ENCODE measurements around the gene CAPN14.

Gene CAPN14

GRCh38 chr2:31217465-31218200, at the start of gene CAPN14:
Gene CAPN14 (minus strand): TSS chr2:31217515. CDS start chr2:31205447, 12,068 bp downstream.
- no peak for DNase-seq (ENCODE audit: low read depth in 3 of 3)

GRCh38 chr2:31266804-31267203, 49.5 kb upstream of the CAPN14 start:
- no peak for DNase-seq (ENCODE audit: low read depth in 3 of 3)

GRCh38 chr2:31265234-31265633, 47.9 kb upstream of the CAPN14 start:
- DNase-seq (ENCODE audit: low read depth in 3 of 3): no peak

GRCh38 chr2:31263636-31264190, 46.4 kb upstream of the CAPN14 start:
- DNase-seq (ENCODE audit: low read depth in 3 of 3): no peak

GRCh38 chr2:31260870-31261269, 43.6 kb upstream of the CAPN14 start:
- DNase-seq (ENCODE audit: low read depth in 3 of 3): no peak

GRCh38 chr2:31259075-31259474, 41.8 kb upstream of the CAPN14 start:
- no peak for DNase-seq (ENCODE audit: low read depth in 3 of 3)

GRCh38 chr2:31258351-31258750, 41.0 kb upstream of the CAPN14 start:
- no peak for DNase-seq (ENCODE audit: low read depth in 3 of 3)

- DNase-seq (ENCODE audit: low read depth in 3 of 3): no peak
Observed at GRCh38 chr2:31256611-31257382, 39.5 kb upstream of the CAPN14 start.

GRCh38 chr2:31255911-31256571, 38.7 kb upstream of the CAPN14 start:
- no peak for DNase-seq (ENCODE audit: low read depth in 3 of 3)

- DNase-seq (ENCODE audit: low read depth in 3 of 3): no peak
Observed at GRCh38 chr2:31254237-31255203, 37.2 kb upstream of the CAPN14 start.

- no peak for DNase-seq (ENCODE audit: low read depth in 3 of 3)
Observed at GRCh38 chr2:31253356-31254131, 36.2 kb upstream of the CAPN14 start.

- DNase-seq (ENCODE audit: low read depth in 3 of 3): no peak
Observed at GRCh38 chr2:31251851-31252250, 34.5 kb upstream of the CAPN14 start.

- DNase-seq (ENCODE audit: low read depth in 3 of 3): no peak
Observed at GRCh38 chr2:31251018-31251417, 33.7 kb upstream of the CAPN14 start.

GRCh38 chr2:31249009-31249690, 31.8 kb upstream of the CAPN14 start:
- no peak for DNase-seq (ENCODE audit: low read depth in 3 of 3)

GRCh38 chr2:31248139-31248538, 30.8 kb upstream of the CAPN14 start:
- no peak for DNase-seq (ENCODE audit: low read depth in 3 of 3)

- DNase-seq (ENCODE audit: low read depth in 3 of 3): no peak
Observed at GRCh38 chr2:31247711-31248110, 30.4 kb upstream of the CAPN14 start.

GRCh38 chr2:31246184-31246852, 29.0 kb upstream of the CAPN14 start:
- no peak for DNase-seq (ENCODE audit: low read depth in 3 of 3)

- DNase-seq (ENCODE audit: low read depth in 3 of 3): no peak
Observed at GRCh38 chr2:31244101-31244500, 26.8 kb upstream of the CAPN14 start.

GRCh38 chr2:31243053-31243452, 25.7 kb upstream of the CAPN14 start:
- no peak for DNase-seq (ENCODE audit: low read depth in 3 of 3)
